Stimulated activated CD4-positive, alpha-beta T cell treated with anti-CD3 and anti-CD28 coated beads, Interleukin-12 subunit alpha, Interleukin-12 subunit beta, amount 100 ng/mL, for 24 hours (primary cell): ENCODE data around the gene COPE.
"Not testable (repeated sequence)": the region's sequence is repeated elsewhere in the genome, so short reads cannot be mapped to it uniquely, and the experiment has no call there.

Experiments used
- DNase-seq, 2 experiments: peaks; one replicate each; pipeline ENCODE4 v3.0.0-alpha.2; 2020; ENCODE audit warnings: low read depth in 2 of 2

The COPE gene

GRCh38 chr19:18908917-18909619 is 10.1 kb downstream of the COPE start:
- no peak for DNase-seq

DNA sequence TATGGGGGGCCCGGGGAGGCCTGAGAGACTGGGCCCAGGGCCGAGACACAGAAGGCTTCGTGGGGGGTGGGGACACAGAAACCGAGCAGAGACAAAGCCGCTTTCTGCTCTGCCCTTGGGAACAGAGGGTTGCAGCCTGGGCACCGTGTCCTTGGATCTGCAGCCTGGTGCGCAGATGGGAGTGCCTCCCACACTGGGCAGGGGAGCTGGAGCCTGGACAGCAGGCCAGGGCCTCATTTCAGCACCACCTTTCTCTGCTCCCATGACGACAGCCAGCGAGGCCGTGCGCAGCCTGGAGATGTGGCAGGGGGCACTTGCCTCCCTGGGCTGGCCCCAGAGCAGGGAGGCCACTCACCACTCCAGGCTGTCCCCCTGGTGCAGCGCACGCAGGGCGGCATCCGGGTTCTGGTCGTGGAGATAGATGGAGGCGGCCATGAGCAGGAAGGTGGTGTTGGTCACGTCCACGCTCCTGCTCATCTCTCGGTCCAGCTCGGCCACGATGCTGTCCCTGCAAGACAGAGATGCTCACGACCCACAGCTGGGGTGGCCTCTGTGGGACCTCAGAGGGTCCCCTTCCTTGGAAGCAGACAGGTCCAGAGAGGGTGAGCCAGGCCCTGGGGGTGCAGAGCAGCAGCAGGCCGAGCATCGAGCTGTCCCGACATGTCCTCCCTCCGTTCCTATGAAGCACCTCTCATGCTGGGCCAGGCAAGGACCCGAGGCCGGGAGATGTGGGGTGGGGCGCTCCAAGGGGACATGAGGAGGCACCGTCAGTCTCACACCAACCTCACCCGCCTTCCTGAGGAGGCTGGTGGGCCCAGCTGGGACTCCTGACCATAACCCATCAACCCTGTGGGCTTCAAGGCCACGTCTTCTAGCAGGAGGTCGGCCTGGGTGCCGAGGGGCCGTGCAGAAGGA is 12.3 kb downstream of the COPE start:
- no peak for DNase-seq

GRCh38 chr19:18905513-18906236 is 13.5 kb downstream of the COPE start:
- DNase-seq: no peak

DNA sequence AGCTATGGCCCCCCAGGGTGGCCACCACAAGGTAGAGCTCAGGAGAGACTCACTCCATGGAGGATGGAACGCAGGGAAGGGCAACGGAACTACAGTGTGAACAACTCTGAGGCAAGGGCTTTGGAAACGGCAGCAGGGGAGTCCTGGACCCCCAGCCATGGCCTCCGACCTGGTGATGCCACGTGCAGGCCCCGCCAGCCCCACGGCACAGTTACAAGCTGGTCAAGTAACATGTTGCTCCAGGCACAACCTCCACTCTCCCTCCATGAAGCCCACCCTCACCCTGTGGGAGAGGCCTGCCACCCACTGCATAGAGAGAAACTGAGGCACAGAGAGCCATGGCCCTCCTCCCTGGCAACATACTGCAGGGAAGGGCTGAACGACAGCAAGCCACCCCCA is 14.1 kb downstream of the COPE start:
- DNase-seq: no peak

DNA sequence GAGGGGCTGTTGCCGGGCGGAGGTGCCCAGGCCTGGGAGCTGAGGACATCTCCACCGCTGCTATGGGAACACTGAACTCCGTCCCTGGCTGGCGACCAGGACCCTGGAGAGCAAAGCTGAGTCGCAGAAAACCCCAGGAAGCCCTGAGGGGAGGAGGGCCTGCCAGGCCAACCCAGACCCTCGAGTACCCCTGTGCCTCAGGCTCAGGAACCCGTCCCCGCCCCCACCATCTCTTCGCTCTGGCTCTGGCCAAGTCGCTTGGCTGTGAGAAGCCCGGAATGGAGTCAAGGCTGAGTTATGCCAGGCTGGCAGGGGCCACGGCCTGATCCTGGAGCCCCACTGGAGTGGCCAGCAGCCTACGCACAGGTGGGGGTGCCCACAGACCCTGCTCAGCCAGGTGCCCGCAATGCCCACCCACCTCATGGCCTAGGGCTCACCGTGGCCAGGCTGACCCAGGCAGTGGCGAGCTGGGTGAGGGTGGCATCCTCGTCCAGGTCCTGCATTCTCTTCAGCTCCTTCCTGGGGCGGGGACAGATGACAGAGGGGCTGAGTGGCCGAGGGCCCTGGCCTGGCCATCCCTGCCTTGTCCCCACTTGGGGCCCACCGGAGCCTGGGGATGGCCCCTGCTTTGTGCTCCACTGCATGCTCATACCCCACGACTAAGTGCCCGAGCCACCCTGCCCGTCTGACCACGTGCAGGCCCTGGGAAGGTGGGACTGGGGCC is 14.7 kb downstream of the COPE start:
- no peak for DNase-seq

DNA sequence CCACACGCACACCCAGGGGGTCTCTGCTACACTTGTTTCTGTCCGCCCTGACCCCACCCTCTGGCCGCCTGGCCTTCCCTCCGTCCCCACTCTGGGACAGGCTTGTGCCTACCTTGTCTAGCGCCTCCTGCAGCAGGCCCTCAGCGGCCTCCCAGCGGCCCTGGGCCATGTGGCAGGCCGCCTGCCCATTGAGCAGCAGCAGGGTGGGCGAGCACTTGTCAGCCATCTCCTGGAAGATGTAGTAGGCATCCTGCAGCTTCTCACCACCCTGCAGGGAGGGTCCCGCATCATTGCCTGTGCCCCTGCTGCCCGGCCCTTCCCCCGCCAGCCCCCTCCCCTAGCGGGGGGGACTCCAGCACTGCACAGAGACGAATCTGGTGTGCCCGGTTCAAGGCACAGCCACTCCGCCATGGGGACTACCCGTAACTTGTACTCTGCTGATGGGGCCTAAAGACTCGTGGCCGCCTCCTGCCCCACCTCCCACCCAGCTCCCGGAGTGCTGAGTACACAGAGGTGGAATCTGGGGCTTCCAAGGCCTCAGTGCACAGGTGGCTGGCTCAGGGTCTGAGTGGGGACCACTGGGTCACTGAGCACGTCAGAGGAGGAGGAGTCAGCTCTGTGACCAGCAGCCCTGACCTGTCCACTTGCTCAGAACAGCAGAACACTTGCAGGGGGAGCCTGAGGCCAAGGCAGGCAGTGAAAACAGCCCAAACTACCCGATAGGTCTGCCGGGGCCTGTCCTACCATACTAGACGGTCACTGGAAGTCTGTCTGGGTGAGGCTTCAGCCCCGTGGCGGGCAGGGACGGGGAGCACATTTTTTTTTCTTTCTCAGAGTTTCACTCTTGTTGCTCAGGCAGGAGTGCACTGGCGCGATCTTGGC is 15.8 kb downstream of the COPE start:
- no peak for DNase-seq

DNA sequence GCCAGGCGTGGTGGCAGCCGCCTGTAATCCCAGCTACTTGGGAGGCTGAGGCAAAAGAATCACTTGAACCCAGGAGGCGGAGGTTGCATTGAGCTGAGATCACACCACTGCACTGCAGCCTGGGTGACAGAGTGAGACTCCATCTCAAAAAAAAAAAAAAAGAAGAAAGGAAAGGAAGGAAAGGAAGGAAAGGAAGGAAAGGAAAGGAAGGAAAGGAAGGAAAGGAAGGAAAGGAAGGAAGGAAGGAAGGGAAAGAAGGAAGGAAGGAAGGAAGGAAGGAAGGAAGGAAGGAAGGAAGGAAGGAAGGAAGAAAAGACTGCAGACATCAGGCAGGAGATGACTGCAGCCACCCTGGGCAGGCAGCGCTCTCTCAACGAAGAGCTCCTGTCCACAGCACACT is 16.7 kb downstream of the COPE start:
- not testable (repeated sequence) for DNase-seq

- DNase-seq: no peak
Observed at GRCh38 chr19:18901491-18901890, 17.7 kb downstream of the COPE start.

DNA sequence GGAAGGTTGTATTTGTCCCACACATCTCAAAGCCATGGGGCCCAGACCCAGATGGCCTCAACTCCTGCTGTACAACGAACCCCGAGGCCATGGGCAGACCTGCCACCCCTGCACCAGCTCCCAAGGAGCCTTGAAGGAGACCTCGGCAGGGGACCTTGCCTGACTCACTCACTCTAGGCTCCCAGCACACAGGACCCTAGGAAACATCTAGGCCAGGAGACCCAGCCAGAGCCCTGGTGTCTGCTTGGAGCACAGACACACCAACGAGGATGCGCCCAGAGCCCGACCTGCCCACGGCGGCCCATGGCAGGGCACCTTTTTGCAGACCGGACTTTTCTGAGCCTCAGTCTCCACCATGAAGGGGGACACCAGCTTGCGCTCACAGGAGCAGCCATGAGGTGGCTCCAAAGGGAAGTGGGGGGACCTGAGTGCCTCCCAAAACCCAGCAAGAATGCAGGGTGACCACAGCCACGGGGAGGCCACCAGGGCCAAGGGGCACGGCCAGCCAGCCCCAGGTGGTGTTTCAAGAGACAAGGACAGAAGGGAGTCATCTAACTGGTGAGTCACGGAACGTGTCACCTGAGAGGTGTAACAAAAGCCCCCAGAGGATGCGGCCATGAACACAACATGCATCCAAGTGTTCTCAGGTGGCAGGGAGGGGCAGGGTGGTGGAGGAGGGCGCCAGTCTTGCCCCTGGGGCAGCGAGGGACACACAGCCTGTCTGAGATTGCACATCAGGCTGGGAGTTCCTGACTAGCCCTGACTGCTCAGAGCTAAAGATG is 18.3 kb downstream of the COPE start:
- DNase-seq: no peak

DNA sequence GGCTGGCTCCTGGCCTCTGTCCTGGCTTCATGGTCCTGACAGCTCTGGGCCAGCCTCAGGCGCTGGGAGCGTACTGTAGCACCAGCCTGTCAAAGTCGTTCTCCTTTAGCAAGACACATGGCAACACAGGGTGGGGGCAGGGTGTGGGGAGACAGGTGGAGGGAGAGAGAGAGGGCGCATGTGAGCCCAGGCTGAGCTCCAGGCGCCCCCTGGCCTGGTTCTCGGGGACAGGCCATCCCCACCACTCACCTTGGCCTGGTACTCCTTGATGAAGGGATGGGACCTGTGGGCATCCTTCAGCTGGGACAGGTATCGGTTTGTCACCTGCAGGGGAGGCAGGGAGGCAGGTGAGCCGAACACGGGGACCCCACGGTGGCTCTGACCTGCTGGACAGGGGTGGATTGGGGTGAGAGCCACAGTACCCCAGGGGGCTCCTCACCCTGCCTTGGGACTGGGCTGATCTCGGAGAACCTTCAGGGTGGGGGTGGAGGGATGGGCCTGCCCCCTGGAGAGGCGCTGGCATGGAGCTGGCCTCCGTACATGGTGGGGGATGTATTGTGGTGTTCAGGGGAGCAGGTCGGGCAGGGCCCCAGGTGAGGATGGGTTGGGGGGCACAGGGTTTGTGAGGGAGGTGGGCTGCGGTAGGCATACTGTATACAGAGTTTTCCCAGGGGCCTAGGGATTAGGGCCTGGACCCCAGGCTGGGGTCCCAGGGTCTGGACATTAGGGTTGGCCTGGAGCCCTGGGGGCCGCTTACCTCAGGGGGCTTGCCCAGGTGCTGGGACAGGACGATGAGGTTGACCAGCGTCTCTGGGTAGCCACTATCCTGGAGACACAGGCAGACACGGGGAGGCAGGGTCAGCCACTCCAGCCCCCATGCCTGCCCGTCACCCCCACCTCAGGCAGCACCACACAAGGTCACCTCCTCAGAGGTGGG is 19.3 kb downstream of the COPE start:
- no peak for DNase-seq

GRCh38 chr19:18898607-18899408 is 20.4 kb downstream of the COPE start:
- DNase-seq: no peak

GRCh38 chr19:18898081-18898606 is 21.0 kb downstream of the COPE start:
- DNase-seq: no peak

GRCh38 chr19:18897094-18898029 is 21.8 kb downstream of the COPE start:
- DNase-seq: no peak

GRCh38 chr19:18896421-18896841 is 22.8 kb downstream of the COPE start:
- DNase-seq: no peak

DNA sequence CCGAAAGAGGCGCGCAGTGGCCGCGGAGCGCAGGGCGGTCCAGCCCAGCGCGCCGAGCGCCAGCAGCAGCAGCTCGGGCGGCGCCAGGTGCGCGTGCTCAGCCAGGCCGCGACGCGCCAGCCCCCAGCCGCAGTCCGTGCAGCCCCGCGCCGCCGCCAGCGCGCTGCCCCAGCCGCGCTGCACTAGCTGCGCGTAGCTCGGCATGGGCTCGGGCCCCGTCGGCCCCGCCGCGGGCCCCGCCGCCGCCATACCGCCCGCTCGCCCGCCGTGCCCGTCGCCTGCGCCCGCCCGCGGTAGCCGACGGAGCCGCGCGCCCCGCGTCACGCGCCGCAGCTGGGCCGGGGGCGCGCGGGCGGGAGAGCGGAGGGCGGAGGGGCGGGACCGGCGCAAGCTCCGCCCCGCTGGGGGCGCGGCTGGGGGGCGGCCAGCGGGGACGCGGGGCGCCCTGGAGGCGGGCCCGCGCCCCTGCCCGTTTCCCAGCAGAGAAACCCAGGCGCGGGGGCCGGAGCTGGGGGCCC is 23.3 kb downstream of the COPE start, which contains the start of gene CERS1:
CERS1 (minus strand) TSS at position 335 of the 518 bp plus-strand sequence; CDS start at position 249, 86 bp downstream.
- no peak for DNase-seq
